NCI-H1930 (cell line): ENCODE results near the gene DNAJC30.

Experiments used
- DNase-seq, 2 experiments: peaks; one replicate each; lab custom pipeline; 2025; lab: John Stamatoyannopoulos, UW

The DNAJC30 gene

DNA sequence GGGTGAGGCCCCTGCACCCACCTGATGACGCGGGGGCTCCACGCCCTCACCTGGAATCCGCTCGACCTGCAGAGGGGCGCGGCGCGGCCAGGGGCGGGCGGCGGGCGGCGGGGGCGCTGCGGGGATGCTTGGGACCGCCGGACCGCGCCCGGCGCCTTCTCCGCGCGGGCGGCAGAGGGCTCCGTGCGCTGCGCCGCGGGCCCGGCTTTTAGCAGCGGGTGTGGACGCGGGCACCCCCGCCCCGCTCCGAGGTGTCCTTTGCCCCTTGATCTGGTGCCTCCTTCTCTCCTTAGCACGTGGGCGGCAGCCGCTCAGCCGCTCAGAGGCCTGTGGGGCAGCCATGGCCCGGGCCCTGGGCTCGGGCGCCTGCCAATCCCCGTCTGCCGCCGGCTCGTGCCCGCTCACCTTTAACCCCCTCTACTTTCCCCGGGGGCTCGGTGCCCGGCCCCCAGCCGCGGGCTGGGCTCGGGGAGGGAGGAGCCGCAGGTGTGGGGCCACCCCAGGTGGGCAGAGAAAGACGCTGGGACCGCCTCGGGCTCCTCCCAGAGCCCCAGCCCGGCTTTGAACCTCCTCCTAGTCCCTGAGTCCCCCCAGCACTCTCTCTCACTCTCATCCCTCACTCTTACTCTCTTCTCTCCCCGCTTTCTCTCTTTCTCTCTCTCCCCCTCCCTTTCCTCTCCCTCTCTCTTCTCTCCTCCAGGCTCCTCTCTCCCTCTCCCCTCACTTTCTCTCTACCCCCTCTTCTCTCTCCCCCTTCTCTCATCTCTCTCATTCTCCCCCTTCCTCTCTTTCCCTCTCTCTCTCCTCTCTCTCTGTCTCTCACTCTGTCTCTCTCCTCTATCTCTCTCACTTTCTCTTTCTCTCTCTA lies 35.3 kb downstream of the DNAJC30 start:
- DNase-seq = peak in 1 of 2 experiments; percentile 44

GRCh38 chr7:73646785-73647724 lies 36.2 kb downstream of the DNAJC30 start:
- no peak for DNase-seq

GRCh38 chr7:73645643-73646174 lies 37.5 kb downstream of the DNAJC30 start:
- no peak for DNase-seq

DNA sequence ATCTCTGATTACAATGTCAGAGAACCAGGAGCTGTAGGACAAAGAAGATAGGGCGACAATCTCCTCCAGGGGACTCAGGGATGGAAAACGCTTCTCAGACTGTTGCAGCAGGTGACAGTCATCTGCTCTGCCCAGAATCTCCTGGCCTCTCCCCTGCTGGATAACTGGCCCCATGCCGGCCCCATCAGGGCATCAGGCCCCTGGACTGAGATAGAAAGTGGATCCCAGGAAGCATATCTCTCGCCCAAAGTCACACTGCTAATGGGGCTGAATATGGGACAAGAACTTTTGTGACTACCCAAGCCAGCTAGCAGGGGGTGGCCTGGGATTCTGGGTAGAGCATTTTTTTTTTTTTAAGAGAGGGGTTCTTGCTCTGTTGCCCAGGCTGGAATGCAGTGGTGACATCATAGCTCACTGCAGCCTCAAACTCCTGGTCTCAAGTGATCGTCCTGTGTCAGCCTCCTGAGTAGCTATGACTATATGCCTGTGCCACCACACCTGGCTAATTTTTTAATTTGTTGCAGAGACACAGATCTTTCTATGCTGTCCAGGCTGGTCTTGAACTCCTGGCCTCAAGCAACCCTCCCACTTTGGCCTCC lies 38.5 kb downstream of the DNAJC30 start:
- DNase-seq = no peak

- no peak for DNase-seq
These were observed 40.4 kb downstream of the DNAJC30 start for GRCh38 chr7:73642834-73643233.

GRCh38 chr7:73638911-73639310 lies 44.3 kb downstream of the DNAJC30 start:
- DNase-seq = no peak

- no peak for DNase-seq
These were observed 47.6 kb downstream of the DNAJC30 start for GRCh38 chr7:73635428-73636200.

DNA sequence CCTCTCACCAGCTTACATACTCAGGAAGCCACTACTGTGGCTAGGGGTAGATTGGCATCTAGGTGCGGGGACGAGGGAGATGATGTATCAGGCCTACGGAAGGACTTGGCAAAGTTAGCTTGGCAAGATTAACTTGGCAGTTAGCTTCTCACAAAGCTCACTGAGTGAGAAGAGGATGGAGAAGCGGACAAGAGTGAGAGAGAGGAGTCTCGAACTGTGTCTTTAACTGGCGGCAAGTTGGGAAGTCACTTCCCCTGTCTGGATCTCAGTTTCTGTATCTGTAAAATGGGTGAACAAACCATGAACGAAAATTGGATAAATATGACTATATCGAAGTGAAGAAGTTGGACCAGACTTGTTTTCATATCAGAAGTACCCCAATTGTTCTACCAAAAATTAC lies 49.4 kb downstream of the DNAJC30 start:
- no peak for DNase-seq

DNA sequence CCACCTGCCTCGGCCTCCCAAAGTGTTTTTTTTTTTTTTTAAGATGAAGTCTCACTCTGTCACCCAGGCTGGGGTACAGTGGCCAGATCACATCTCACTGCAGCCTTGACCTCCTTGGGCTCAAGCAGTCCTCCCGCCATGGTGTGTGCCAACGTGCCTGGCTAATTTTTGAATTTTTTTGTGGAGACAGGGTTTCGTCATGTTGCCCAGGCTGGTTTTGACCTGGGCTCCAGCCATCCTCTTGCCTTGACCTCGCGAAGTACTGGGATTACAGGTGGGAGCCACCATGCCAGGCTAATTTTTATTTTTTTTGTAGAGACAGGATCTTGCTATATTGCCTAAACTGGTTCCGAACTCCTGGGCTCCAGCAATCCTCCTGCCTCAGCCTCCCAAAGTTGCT lies 49.9 kb downstream of the DNAJC30 start:
- no peak for DNase-seq

DNA sequence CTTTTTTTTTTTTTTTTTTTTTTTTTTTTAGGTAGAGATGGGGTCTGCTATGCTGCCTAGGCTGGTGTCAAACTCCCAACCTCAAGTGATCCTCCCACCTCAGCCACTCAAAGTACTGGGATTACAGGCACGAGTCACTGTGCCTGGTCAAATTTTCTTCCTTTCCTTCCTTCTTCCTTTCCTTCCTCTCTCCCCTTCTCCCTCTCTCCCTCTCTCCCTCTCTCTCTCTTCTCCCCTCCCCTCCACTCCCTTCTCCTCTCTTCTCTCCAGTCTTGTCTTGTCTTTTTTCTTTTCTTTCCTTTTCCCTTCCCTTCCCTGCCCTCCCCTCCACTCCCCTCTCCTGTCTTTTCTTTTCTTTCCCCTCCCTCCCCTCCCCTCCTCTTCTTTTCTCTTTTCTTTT lies 51.7 kb downstream of the DNAJC30 start:
- DNase-seq = no peak
